Stomach smooth muscle (tissue), 2 donors: ENCODE measurements around the gene TPD52L2.

Source experiments
- H3K27ac ChIP-seq: one replicate; pipeline ENCODE4 v1.7.0; 2013; ENCODE audit warnings: mild to moderate bottlenecking, low read length, inconsistent platforms
- H3K27me3 ChIP-seq, 2 donors: one replicate each; pipeline ENCODE4 v1.7.0; 2013; ENCODE audit warnings: low read length in 2 of 2; ENCODE audit not compliant: insufficient read depth in 2 of 2, control insufficient read depth in 1 of 2
- H3K36me3 ChIP-seq, 2 donors: one replicate each; pipeline ENCODE4 v1.7.0; 2013; ENCODE audit warnings: low read length in 2 of 2; ENCODE audit not compliant: control insufficient read depth in 2 of 2, insufficient read depth in 2 of 2
- H3K4me1 ChIP-seq: one replicate; pipeline ENCODE4 v1.7.0; 2013; ENCODE audit warnings: low read length; ENCODE audit not compliant: control insufficient read depth, insufficient read depth
- H3K4me3 ChIP-seq, 2 donors: one replicate each; pipeline ENCODE4 v1.7.0; 2013; ENCODE audit warnings: low read length in 2 of 2
- H3K9ac ChIP-seq, 2 donors: one replicate each; pipeline ENCODE4 v1.7.0; 2013; ENCODE audit warnings: low read length in 2 of 2, mild to moderate bottlenecking in 1 of 2
- H3K9me3 ChIP-seq, 2 donors: one replicate each; pipeline ENCODE4 v1.7.0; 2013; ENCODE audit warnings: low read length in 2 of 2; ENCODE audit not compliant: control insufficient read depth in 2 of 2
- donor health status: healthy.
- donor health status: Pancreatic carcinoma.

TPD52L2 gene

DNA sequence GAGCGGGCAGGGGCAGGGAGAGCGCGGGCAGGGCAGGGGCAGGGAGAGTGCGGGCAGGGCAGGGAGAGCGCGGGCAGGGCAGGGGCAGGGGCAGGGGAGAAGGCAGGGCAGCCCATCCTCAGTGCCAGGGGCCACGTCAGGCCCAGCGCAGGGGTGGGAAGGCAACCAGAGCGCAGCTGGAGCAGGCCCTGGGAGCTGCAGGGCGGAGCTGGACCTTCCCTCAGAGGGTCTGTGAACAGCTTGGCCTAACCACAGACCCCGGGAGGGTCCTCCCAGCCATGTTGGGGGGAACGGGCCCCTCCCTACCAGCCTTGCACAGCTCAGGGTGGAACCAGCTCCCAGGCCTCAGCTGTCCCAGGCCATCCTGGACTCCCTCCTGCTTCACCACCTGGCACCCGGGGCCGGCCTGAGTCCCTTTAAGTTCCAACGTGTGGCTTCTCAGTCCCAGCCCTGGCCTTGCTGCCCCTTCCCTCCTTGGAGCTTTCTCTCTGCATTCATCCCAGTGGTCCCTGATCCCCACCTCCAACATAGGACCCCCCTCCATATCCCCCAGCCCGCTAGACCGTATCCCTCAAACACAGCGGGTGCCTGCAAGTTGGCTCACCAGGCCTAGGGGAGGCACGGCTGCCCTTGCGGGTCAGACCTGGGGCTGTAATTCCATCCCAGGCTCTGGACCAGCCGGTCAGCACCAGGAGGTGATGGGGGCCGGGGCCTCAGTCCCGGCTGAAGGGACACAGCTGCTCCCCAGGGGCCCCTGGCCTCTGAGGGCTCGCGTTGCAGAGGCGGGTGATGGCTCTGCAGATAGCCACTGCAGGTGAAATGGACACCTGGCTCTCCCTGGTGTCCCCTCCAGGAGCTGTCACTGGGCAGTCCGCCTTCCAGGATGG is 28.4 kb upstream of the TPD52L2 start:
- Histone ChIP-seq H3K9me3 (no peaks in the 10 kb centered on the region), H3K4me3 (no peak overlapping the region), H3K4me1 (peaks cover 21% of the 10 kb centered on the region), H3K27me3 (no peaks in the 10 kb centered on the region), H3K36me3 (no peaks in the 10 kb centered on the region), H3K27ac (no peak overlapping the region), H3K9ac (no peak overlapping the region)

DNA sequence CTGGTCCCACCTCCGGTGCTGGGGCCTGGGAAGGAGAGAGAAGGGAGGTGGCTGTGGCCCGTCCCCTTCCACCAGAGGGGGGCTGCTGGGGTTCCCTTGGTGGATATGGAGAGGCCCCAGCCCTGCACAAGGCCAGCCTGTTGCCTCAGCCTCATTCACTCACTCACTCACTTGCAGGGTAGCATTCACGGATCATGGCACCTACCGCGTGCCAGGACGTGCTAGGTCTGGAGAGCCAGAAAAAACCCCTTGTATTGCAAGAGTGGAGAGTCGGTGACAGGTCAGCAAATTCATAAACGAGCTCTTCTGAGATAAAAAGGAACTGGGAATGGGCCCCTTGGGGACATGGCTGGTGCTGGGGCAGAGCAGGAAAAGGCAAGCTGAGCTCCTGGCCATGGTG is 27.6 kb upstream of the TPD52L2 start:
- H3K27ac ChIP-seq = no peak overlapping the region
- H3K9ac ChIP-seq = no peak overlapping the region

DNA sequence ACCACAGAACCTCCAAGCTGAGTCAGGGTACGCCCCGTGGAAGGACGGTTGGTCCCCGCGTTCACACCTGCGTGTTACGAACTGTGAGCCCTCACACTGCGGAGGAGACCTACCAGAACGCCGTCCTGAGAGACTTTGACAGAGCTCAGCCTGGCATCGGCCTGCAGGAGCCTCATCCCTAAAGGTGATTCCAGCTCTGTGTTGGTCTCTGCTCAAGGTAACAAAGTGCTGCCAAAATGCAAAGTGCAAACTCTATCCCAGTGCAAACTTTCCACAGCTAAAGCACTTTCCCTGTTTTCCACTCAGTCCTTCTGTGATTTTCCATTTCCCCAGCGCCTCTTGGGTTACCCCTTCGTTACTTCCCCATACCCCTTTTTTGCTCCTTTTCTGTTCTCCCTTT is 25.4 kb upstream of the TPD52L2 start:
- H3K4me1 ChIP-seq = peaks cover 5% of the 10 kb centered on the region

More for the DNA sequence above, 27.6 kb upstream of the TPD52L2 start:
- Histone ChIP-seq H3K4me3 (no peak overlapping the region), H3K4me1 (peaks cover 18% of the 10 kb centered on the region), H3K9me3 (no peaks in the 10 kb centered on the region), H3K36me3 (no peaks in the 10 kb centered on the region), H3K27me3 (no peaks in the 10 kb centered on the region)

DNA sequence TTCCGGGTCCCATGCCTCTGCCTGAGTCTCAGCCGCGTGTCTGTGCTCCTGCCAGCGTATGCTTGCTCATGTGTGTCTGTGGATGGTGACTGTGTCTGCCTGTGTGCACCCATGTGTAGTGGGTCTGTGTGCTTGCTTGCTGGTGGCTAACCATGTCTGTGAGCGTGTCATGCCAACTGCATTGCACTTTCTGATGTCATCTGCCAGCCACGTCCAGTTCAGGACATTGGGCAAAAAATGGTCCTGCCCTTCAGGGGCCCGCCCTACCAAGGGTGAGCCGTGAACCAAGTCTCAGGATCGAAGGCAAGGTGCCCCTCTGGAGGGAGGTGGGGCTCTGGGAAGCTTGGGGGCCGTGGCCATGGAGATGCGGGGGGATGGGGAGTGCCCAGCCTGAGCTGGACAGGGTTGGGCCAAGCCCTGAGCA is 24.7 kb upstream of the TPD52L2 start:
- Histone ChIP-seq H3K27ac (no peak overlapping the region), H3K36me3 (no peaks in the 10 kb centered on the region)

More for the DNA sequence above, 25.4 kb upstream of the TPD52L2 start:
- Histone ChIP-seq H3K4me3 (no peak overlapping the region), H3K9me3 (no peaks in the 10 kb centered on the region), H3K36me3 (no peaks in the 10 kb centered on the region), H3K9ac (no peak overlapping the region), H3K27me3 (peaks cover 0 to 4% of the 10 kb centered on the region in 2 donors), H3K27ac (no peak overlapping the region)

DNA sequence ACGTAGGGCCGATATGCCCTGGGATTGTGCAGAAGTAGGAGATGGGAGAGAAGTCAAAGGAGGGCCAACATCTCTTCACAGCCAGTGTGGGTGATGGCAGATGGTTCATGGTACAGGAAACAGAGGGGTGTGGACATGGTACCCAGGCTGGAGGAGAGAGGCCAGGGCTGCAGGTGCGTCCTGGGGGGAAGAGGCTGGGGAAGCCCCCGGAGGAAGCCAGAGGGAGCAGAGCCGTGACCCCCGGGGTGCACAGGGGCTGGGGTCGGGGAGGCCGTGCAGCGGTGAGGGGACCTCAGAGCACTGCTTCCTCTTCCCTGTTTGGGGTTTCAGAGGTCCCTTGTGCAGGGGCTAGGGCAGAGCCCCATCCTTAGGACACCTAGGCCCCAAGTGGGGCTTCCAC is 22.8 kb upstream of the TPD52L2 start:
- Histone ChIP-seq H3K36me3 (no peaks in the 10 kb centered on the region), H3K4me3 (no peak overlapping the region), H3K9me3 (no peaks in the 10 kb centered on the region), H3K27ac (no peak overlapping the region), H3K27me3 (peaks cover 10 to 15% of the 10 kb centered on the region in 2 donors), H3K9ac (no peak overlapping the region), H3K4me1 (peaks cover 12% of the 10 kb centered on the region)

More for the DNA sequence above, 24.7 kb upstream of the TPD52L2 start:
- Histone ChIP-seq H3K9me3 (no peaks in the 10 kb centered on the region), H3K4me3 (no peak overlapping the region), H3K9ac (no peak overlapping the region), H3K4me1 (no peaks in the 10 kb centered on the region), H3K27me3 (peaks cover 5 to 12% of the 10 kb centered on the region in 2 donors)

DNA sequence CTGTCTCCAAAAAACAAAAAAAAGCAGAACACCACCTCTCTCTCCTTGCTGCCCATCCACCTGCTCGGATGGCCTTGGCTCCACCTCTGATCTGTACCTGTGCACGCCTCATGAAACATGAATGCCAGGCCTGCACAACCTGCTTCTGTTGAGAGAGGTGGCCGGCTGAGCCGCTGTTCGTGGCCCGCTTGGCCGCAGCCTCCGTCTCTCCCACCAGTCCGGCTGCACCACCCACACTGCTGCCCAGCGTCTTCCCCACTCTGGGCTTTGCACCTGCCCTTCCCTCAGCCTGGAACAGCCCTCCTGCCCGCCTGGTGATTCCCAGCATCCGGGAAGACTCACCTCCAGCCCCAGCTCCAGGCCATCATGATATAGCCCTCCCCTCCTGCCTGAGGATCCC is 21.8 kb upstream of the TPD52L2 start:
- Histone ChIP-seq H3K4me1 (peaks cover 16% of the 10 kb centered on the region), H3K9me3 (no peaks in the 10 kb centered on the region), H3K27me3 (peaks cover 10 to 15% of the 10 kb centered on the region in 2 donors), H3K27ac (no peak overlapping the region), H3K36me3 (no peaks in the 10 kb centered on the region), H3K4me3 (no peak overlapping the region), H3K9ac (no peak overlapping the region)

DNA sequence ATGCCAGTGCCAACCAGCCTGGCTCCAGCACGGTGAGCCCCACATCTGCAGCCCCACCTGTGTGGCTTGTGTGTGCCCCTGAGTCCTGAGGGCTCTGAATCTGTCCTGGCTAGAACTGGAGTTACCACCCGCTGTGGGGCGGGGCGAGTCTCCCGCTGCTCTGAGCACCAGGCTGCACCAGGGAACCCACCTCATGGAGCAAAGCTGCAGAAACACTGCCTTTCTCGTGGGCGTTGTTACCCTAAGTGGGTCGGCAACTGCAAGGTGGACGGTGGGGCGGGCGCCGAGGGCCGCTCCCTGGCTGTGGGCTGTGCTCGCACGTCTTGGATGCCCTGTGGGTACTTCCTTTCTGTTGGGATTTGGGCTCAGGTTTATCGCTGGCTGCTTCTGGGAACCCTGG is 21.3 kb upstream of the TPD52L2 start:
- Histone ChIP-seq H3K36me3 (no peaks in the 10 kb centered on the region), H3K27me3 (peaks cover 10 to 15% of the 10 kb centered on the region in 2 donors), H3K4me1 (peaks cover 16% of the 10 kb centered on the region), H3K4me3 (no peak overlapping the region), H3K27ac (no peak overlapping the region), H3K9ac (no peak overlapping the region), H3K9me3 (no peaks in the 10 kb centered on the region)

DNA sequence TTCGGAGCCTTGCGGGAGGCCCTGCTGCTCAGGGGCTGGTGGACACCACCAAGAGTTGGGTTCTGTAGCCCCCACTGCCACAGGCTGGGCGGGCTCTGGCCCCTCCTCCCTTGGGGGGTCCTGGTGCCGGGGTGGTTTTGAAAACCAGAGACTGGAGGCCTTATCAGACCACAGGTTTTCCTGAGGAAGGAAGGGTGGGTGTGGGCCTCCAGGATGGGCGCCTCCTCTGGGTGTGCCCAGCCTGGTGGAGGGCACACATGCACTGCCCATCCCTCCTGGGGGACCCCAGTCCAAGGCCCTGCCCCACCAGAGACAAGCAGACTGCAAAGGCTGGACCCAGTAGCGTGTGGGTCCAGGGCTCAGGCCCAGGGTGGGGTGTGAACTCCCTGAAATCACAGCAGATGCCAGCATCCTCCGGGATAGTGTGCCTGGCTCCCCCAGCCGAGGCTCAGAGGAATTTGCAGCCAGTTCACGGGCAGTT is 20.5 kb upstream of the TPD52L2 start:
- Histone ChIP-seq H3K27ac (no peak overlapping the region), H3K9ac (no peak overlapping the region), H3K36me3 (no peaks in the 10 kb centered on the region), H3K27me3 (peaks cover 10 to 15% of the 10 kb centered on the region in 2 donors), H3K9me3 (no peaks in the 10 kb centered on the region), H3K4me3 (no peak overlapping the region), H3K4me1 (peaks cover 16% of the 10 kb centered on the region)

DNA sequence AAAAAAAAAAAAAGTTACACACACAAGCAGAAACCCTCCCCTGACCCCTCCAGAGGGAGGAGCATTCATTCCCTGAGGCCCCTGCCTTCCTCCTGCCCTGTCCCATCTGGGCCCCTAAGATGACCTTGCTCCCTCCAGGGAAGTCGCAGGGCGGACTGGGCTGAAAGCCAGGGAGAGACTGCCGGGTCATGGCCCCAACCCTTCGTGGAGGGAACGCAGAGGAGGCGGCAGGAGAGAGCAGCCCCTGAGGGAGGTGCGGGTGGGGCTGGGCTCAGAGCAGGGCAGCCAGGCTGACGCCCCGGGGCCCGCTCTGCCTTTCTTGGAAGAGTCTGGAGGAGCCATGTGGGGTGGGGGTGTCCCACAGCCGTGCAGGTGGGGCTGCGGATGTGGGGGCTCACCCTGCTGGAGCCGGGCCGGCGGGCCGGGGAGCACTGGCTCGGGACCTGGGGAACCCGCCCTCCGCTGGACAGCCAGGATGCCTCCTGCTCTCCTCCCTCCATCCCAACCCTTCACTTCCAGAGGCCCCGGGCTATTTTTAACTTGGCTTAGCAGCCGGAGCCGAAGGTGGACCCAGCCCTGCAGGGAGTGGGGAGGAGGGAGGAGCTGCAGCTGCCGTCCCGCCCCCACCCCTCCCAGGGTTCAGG is 18.8 kb upstream of the TPD52L2 start:
- H3K9ac ChIP-seq = no peak overlapping the region

DNA sequence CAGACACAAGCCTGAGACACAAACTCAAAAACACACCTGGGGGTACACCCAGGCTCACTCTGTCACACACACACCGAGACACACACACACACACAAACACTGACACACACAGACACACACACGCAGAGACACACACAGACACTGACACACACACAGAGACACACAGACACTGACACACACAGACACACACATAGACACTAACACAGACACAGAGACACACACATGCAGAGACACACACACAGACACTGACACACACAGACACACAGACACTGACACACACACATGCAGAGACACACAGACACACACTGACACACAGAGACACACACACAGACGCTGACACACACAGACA is 18.2 kb upstream of the TPD52L2 start:
- Histone ChIP-seq H3K4me1 (peaks cover 16% of the 10 kb centered on the region), H3K9ac (no peak overlapping the region), H3K36me3 (no peaks in the 10 kb centered on the region), H3K27ac (peak overlapping the region; percentile 37), H3K9me3 (no peaks in the 10 kb centered on the region), H3K4me3 (no peak overlapping the region), H3K27me3 (peaks cover 10 to 15% of the 10 kb centered on the region in 2 donors)

More for the DNA sequence above, 18.8 kb upstream of the TPD52L2 start:
- H3K9me3 ChIP-seq = no peaks in the 10 kb centered on the region
- no peaks in the 10 kb centered on the region for H3K36me3 ChIP-seq
- H3K4me1 ChIP-seq = peaks cover 16% of the 10 kb centered on the region
- H3K4me3 ChIP-seq = peak overlapping the region in 1 of 2 donors; percentile 57
- peaks cover 10 to 15% of the 10 kb centered on the region in 2 donors for H3K27me3 ChIP-seq
- H3K27ac ChIP-seq = no peak overlapping the region
